HG03095 (cell line): ENCODE data around the gene FRYL.
A peak's percentile ranks its signal among the peaks of the same experiment; 100 is the strongest.
"Not testable (repeated sequence)": the region's sequence is repeated elsewhere in the genome, so short reads cannot be mapped to it uniquely, and the experiment has no call there.

ENCODE experiments used
- ATAC-seq: cut with Tn5 transposase; IDR thresholded peaks from one replicate; pipeline ENCODE4 v1.9.1; 2021; ENCODE audit warnings: moderate library complexity; ENCODE audit not compliant: unreplicated experiment

Gene FRYL

DNA sequence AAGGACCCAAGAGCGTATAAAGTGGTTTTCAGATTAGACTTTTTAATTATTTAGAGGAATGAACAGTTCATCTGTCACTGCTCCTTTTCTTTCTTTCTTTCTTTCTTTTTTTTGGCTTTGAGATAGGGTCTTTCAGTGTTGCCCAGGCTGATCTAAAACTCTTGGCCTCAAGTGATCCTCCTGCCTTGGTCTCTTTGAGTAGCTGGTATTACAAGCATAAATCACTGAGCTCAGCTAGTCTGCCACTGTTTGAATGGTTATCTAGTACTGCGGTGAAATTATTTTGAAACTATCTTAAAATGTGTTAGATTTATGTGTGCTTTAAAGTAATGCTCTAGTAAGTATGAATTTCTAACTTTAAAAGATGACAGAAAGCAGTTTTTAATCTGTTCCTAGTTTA, 6.5 kb upstream of the FRYL start:
- no peak for ATAC-seq

DNA sequence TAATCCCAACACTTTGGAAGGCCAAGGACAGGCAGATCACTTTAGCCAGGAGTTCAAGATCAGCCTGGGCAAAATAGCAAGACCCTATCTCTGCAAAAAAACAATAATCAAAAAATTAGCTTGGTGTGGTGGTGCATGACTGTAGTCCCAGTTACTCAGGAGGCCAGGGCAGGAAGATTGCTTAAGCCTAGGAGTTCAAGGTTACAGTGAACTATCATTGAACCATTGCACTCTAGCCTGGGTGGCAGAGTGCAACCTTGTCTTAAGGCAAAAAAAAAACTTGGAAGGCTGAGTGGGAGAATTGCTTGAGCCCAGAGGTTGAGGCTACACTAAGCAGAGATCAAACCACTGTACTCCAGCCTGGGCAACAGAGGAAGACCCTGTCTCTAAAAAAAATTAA, 5.2 kb upstream of the FRYL start:
- no peak for ATAC-seq

DNA sequence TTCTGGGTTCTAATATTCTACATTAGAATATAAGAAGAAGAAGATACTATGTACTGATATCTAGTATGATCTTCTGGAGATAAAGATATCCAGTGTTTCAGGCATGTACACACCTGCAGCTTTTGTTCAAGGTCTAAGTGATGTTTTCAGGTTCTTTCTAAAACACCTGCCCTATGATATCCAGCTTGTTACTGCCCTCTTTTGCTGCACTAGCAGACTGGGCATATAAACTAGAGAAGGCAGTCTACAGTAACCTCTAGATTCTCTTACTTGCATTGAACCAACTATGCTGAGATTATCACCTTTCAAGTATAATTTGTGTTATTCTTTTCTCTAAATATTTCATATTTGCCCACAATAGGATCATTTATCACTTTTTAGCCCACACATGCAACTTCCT, 1.9 kb upstream of the FRYL start:
- ATAC-seq = no peak

DNA sequence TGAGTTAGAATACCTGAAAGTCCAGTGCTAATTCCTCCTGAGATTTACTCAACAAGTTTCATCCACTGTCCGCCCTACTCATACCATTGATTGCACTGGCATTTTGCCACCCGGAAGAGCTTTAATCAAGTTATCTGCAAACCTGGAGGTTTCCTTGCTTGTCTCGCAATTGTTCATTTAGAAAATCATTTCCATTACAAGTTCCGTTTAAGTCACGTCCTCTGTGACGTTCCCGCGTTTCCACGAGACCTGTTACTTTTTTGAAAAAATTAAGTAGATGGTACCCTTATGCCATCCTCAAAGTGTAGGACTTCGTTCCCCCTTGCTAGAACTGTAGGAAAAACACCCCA, 761 bp upstream of the FRYL start:
- ATAC-seq = no peak

DNA sequence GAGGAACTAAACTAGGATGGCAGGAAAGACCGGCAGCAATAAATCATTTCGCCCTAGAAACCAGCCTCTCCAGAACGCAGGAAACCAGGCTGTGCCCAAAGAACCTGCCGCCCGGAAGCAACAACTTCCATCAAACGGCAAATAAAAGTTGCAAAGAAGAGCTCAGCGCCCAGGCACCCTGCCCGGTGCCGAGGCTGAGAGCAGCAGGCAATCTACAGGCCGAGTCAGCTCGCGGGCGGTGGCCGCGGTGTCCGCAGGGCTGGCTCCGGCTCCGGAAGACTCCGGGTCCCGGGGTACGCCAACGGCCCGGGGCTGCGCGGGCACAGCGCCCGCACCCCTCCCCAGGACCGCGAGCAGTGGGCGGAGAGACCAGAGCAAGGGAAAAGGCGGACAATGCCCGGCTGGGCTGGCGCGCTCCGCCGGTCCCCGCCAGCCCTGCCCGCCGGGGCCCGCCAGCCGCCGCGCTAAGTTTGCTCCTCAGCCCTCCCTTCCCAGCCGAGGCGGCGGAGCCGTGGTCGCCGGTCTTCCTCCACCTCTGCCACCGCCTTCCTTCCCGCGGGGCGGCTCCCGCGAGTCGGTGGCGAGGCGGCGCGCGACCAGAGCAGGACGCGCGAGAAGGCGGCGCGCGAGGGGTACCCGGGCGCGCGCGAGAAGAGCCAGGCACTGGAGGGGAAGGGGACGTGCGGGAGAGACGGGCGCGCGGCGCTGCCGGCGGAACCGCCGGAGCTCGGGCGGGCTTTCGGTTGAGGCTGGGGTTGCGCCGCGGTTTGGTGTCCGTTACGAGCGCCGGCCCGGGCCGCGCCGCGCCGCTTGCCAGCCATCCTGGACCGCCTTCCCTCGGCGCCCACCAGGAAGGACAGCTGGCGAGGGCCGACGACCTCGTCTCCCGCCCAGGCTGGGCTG, 733 bp downstream of the FRYL start:
- ATAC-seq = peak; percentile 37

DNA sequence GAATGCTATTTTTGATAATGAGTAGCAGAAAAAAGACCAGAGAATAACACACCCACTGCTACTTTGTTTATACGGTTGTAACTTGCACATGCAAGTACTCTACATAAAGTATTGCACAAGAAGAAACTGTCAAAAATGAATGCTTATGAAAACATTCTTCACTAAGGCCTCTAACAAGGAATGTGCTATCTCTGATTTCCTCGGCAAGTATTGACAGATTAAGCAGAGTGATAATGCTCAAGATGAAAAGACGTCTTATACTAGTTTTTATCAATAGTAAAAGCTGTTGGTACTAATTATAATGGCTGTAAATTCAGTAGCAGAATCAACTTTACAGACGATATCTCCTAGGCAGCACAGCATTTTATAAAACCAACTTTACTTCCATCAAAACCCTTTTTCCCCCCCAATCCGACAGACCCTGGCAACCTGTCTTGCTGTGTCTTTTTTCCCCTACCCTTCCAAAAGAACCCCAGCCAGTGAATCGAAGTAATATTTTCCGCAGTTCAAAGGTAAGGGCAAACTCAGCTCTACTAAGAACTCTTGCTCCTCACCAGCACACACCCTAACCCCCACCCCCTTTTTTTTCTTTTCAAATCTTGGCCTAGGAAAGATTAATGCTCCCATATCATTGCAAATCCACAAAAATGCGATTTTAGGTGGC, 1.5 kb downstream of the FRYL start:
- no peak for ATAC-seq

DNA sequence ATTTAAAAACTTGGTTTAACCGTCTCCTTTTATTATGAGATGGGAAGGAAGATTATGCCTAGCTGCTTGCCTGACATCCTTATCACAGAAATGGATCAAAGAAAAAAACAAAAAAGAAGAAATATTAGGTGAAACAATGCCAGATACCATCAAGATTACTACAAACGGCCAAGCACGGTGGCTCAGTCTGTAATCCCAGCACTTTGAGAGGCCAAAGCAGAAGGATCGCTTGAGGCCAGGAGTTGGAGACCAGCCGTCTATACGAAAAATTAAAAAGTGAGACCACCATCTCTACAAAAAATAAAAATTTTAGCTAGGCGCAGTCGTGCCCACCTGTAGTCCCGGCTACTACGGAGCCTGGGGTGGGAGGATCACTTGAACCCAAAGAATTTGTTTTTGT, 2.3 kb downstream of the FRYL start:
- ATAC-seq = no peak

DNA sequence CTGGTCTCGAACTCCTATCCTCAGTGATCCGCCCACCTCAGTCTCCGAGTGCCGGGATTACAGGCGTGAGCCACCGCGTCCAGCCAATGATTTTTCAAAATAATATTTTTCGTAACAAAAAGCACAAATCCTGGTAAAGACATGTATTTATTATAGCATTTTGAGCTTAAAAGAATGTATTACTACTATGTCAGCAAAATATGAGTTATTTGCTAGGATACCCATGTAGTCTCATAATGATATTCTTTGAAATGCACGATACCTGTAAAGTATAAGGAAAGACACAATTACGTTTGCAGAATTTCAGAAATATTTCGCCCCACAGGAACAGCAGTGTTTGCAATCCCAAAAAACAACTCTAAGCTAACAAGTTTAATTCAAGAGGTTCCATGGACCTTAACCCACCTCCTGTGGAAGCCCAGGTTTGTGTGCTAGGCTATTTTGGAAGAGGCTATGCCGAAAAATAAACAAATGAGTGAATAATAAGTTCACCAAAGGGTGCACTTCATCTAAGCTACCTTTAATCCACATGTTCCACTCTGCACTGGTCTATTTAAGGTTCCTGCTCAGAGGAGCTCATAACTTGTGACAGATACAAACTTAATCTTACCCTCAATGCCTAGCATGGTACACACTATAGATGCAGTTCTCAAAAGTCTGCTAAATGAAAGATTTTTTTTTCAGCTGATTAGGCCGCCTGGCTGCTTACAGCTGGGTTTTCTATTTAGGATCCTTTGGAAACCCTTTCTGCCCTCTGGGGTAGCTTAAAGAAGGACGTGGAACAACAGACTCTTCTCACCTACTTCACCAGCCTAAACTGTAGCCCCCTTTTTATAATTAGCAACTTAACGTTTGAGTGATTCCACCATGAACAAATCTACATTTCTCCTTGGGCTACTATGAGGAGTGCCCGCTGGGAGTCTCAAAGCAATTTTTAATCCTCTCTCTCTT, 5.0 kb downstream of the FRYL start:
- ATAC-seq = no peak

DNA sequence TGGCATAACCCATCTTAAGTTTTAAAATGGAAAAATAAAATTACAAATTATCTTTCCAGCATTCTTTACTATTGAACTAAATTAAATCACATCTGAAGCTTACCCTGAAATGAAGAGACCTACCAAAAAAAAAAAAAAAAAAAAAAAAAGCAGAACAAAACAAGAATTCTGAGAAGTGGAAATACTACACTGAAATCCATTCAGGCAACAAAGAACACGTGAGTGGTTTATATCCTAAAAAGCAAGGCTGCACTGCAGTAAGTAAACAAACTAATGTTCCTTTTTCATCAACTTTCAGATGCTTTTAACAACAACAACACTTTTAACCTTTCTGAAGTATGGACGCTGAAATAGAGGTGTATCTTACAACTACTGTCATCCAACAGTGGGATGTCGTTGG, 7.5 kb downstream of the FRYL start:
- ATAC-seq = no peak

DNA sequence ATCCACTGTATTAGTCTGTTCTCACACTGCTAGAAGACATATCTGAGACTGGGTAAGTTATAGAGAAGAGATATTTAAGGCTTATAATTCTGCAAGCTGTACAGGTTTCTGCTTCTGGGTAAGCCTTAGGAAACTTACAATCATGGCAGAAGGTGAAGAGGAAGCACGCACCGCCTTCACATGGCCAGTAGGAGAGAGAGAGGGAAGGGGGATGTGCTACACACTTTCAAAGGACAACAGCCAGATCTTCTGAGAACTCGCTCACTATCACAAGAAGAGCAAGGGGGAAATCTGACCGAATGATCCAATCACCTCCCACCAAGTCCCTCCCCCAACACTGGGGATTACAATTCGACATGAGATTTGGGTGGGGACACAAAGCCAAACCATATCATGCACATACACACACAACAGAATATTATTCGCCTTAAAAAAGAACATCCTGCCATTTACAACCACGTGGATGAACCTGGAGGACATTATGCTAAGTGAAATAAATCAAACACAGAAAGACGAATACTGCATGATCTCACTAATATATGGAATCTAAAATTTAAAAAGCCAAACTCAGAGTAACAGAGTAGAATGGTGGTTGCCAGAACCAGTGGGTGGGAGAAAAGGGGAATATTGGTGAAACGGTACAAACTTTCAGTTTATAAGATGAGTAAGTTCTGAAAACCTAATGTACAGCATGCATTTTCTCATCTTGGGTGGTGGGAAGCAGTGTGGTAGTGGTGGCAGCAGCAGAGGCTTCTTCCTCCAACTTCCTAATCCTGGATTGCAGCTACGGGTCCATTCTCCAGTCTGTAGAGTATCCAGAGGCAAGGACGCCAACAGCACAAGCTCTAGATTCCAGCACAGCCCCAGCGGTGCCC, 12.8 kb downstream of the FRYL start:
- ATAC-seq = no peak

DNA sequence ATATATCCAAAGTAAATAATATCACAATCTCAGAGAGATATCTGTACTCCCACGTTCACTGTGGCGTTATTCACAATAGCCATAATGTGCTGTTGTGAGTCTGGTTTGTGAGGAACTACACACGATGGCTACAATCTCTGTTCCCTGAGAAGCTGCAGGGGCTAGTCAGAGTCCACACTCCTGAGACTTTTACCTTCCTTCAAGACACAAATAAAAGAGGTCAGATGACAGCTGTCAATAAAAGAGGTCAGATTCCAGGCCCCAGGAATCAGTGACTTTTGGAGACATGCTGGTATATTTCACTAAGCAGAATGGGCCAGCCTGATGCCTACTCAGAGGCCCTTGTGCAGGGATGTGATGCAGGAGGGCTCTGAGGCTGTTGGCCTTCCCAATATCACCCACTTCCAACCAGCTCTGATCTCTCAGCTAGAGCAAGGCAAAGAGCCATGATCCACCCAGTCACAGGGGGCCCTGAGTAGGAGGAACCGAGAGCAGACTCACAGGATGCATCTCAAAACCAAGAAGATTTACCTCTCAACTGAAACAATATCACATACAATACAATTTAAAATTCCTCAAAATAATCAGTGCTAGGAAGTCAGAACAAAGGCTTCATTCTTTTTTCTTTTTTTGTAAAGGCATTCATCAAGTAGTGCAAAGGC, 13.8 kb downstream of the FRYL start:
- ATAC-seq = peak; percentile 73

DNA sequence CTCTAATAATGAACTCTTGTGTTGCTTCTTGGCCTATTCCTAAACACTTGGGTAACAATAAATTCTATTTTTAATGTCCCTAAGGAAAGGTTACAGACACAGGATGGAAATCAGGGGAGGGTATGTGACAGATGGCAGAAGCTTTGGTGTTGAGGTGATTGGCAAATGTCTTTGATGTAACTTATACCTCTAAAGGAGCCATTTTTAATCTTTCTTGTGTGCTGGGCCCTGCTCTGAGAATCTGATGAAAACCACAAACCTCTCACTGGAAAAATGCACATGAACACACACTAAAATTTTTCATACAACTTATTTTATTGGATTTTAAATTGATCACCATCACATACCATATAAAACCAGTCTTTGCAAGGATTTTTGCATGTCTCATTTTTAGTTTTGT, 17.7 kb downstream of the FRYL start:
- no peak for ATAC-seq

DNA sequence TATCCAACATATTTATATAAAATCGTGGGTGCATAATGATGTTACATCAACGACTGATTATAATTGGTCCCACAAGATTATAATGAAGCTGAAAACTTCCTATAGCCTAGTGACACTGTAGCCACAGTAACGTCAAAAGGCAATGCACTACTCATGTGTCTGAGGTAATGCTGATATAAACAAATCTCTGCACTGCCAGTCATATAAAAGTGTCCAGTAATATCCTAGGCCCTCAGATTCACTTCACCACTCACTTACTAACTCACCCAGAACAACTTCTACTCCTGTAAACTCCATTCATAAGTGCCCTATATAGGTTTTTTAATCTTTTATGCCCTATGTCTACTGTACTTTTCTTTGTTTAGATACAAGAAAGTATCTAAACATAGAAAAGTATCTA, 18.8 kb downstream of the FRYL start:
- ATAC-seq = no peak

DNA sequence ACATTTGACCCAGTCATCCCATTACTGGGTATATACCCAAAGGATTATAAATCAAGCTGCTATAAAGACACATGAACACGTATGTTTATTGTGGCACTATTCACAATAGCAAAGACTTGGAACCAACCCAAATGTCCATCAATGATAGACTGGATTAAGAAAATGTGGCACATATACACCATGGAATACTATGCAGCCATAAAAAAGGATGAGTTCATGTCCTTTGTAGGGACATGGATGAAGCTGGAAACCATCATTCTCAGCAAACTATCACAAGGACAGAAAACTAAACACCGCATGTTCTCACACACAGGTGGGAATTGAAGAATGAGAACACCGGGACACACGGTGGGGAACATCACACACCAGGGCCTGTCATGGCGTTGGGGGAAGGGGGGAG, 21.4 kb downstream of the FRYL start:
- ATAC-seq = not testable (repeated sequence)

DNA sequence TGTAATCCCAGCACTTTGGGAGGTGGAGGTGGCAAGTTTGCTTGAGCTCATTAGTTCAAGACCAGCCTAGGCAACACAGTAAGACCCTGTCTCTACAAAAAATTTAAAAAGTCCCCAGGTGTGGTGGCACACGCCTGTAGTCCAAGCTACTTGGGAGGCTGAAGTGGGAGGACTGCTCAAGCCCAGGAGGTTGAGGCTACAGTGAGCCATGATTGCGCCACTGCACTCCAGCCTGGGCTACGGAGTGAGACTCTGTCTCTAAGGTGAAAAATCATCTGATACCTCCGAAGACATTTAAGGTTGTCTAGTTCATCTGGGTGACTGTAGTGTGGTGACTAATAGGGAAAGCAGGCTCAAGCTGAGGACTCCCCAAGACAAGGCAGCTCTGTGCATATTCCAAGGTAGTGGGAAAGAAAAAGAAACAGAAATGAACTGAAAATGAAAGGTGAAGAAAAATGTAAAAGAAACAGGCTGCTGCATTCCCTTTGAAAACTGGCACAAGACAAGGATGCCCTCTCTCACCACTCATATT, 23.3 kb downstream of the FRYL start:
- no peak for ATAC-seq

DNA sequence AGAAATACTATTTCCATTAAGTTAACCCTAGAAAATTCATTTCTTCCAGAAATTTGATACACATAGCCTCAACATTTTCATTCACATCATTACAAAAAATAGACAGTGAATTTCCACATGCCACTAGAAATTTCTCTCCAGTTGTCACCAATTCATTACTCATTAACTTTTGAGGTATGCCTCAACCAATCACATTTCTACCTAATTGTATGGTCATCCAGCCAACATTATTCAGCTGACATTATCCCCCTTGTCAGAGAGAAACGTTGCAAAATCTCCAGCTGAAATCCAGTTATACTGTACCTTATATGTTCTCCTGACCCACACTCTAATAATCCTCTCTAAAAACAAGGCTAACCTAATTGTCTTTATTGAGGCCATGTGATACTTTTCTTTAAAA, 24.8 kb downstream of the FRYL start:
- no peak for ATAC-seq

DNA sequence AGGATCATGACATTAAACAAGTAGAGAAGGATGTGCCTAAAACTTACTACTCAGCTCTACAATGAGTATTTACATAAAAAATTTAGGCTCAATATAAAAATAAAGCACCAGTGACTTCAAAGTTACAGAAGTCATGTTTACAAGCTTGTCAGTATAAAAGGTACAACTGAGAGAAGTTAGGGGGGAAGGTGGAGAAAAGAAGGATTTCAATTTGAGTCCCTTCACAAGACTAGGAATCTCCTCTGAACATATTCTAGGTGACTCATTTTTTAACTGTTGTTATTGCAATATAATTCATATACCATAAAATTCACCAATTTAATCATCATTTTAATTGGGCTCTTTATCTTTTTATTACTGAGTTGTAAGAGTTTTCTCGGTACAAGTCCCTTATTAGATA, 26.9 kb downstream of the FRYL start:
- no peak for ATAC-seq

DNA sequence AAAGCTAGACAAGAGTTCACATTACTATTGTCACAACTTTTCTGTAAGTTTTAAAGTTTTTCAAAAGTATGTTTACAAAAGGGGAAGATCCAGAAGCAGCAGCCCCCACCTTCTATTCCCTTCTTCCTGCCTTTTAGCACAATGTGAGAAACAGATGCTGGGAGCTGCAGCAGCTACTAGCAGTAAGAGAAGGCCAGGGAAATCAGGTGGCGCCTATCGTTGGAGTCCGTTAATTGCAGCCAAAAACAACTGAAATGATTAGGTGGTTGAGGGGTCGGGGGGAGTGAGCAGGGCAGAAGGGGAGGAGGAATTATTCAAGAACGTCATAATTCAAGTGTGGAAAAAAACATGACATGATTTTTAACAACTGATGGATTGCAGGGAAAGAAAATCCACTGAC, 27.4 kb downstream of the FRYL start:
- no peak for ATAC-seq

DNA sequence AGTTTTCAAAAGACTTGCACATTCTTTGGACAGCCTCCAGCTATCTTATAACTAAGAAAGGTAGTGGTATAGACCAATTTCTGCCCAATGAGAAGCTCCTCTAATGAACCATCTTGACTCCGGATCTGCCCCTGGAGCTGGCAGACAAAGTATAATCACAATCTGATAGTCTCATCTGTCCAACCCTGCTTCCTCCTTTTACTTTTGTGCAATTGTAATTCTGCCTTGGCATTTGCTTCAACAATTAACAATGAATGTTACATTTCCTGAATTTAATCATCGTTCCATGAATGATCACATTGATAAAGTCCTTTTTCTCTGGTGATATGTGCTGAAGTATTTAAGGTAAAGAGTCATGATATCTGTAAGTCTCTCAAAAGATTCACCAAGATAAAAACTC, 27.8 kb downstream of the FRYL start:
- ATAC-seq = no peak
